Measurements from ENCODE around the gene CPXM1. TPM values are rescaled to one million over a fixed set of nuclear protein-coding genes. Genes with fewer than 3 reads are reported as not detected.
A peak's percentile ranks its signal among the peaks of the same experiment; 100 is the strongest.

The CPXM1 gene
- polyA plus RNA-seq, 1 donor (not counting 4 experiments of a cell fraction or from before 2014, with no cell fraction given) = not detected

GRCh38 chr20:2805689-2806350 is 5.4 kb upstream of the CPXM1 start:
- Histone ChIP-seq H3K27ac (ENCODE audit: control insufficient read depth, insufficient read depth, low read length) (no peak overlapping the region), H3K4me1 (ENCODE audit: control insufficient read depth, extremely low read depth, insufficient read depth, low read length) (no peaks in the 10 kb centered on the region), H3K27me3 (ENCODE audit: control insufficient read depth, extremely low read depth, insufficient read depth, low read length) (peaks cover 70% of the 10 kb centered on the region), H3K4me2 (ENCODE audit: control insufficient read depth, extremely low read depth, insufficient read depth, low read depth, low read length) (no peak overlapping the region), H3K9ac (ENCODE audit: control insufficient read depth, extremely low read depth, insufficient read depth, low read length) (no peak overlapping the region), H3K79me2 (ENCODE audit: control insufficient read depth, insufficient read depth, low read length) (no peaks in the 10 kb centered on the region), H3K36me3 (ENCODE audit: control insufficient read depth in 2 of 2, extremely low read depth in 1 of 2, insufficient read depth in 2 of 2, low read length in 2 of 2) (no peaks in the 10 kb centered on the region), H3K4me3 (ENCODE audit: control insufficient read depth in 2 of 3, extremely low read depth in 1 of 3, insufficient read depth in 2 of 3, low read depth in 1 of 3, low read length in 3 of 3) (no peak overlapping the region), H3K9me1 (ENCODE audit: control insufficient read depth, extremely low read depth, insufficient read depth, low read length) (no peaks in the 10 kb centered on the region), H3K9me3 (ENCODE audit: control insufficient read depth, low read depth, low read length) (peaks cover 2% of the 10 kb centered on the region), H4K20me1 (ENCODE audit: control insufficient read depth, extremely low read depth, insufficient read depth, low read length) (no peaks in the 10 kb centered on the region), H2AFZ (ENCODE audit: control insufficient read depth, low read length) (no peak overlapping the region)
- FAIRE-seq (no peak), DNase-seq (ENCODE audit: low read depth, low spot score) (no peak)
- TF ChIP-seq EZH2 (IDR thresholded peaks at IDR 0.05; ENCODE audit: low read length) (peak; percentile 60), CTCF (optimal IDR thresholded peaks at IDR 0.05 in 1 of 3, IDR thresholded peaks at IDR 0.05 in 1 of 3, conservative IDR thresholded peaks at IDR 0.05 in 1 of 3; ENCODE audit: extremely low read depth in 1 of 3, insufficient read depth in 2 of 3, low read length in 3 of 3) (no peak)
- dilution Hi-C loops (cut with MboI; ENCODE audit: extremely low pct_ligation_motif_present, low sequenced_read_pairs) = no loop called here

GRCh38 chr20:2804852-2805688 is 4.6 kb upstream of the CPXM1 start:
- peaks cover 2% of the 10 kb centered on the region for H3K9me3 ChIP-seq (ENCODE audit: control insufficient read depth, low read depth, low read length)
- H4K20me1 ChIP-seq (ENCODE audit: control insufficient read depth, extremely low read depth, insufficient read depth, low read length) = no peaks in the 10 kb centered on the region
- no peak overlapping the region for H2AFZ ChIP-seq (ENCODE audit: control insufficient read depth, low read length)
- H3K79me2 ChIP-seq (ENCODE audit: control insufficient read depth, insufficient read depth, low read length) = no peaks in the 10 kb centered on the region
- H3K4me2 ChIP-seq (ENCODE audit: control insufficient read depth, extremely low read depth, insufficient read depth, low read depth, low read length) = no peak overlapping the region
- H3K36me3 ChIP-seq (ENCODE audit: control insufficient read depth in 2 of 2, extremely low read depth in 1 of 2, insufficient read depth in 2 of 2, low read length in 2 of 2) = no peaks in the 10 kb centered on the region
- H3K9ac ChIP-seq (ENCODE audit: control insufficient read depth, extremely low read depth, insufficient read depth, low read length) = no peak overlapping the region
- H3K9me1 ChIP-seq (ENCODE audit: control insufficient read depth, extremely low read depth, insufficient read depth, low read length) = no peaks in the 10 kb centered on the region
- H3K27me3 ChIP-seq (ENCODE audit: control insufficient read depth, extremely low read depth, insufficient read depth, low read length) = peaks cover 77% of the 10 kb centered on the region
- no peaks in the 10 kb centered on the region for H3K4me1 ChIP-seq (ENCODE audit: control insufficient read depth, extremely low read depth, insufficient read depth, low read length)
- no peak overlapping the region for H3K27ac ChIP-seq (ENCODE audit: control insufficient read depth, insufficient read depth, low read length)
- H3K4me3 ChIP-seq (ENCODE audit: control insufficient read depth in 2 of 3, extremely low read depth in 1 of 3, insufficient read depth in 2 of 3, low read depth in 1 of 3, low read length in 3 of 3) = no peak overlapping the region
- DNase-seq (ENCODE audit: low read depth, low spot score) (no peak), FAIRE-seq (no peak)
- dilution Hi-C loops (cut with MboI; ENCODE audit: extremely low pct_ligation_motif_present, low sequenced_read_pairs) = no loop called here
- no peak for TF ChIP-seq CTCF (optimal IDR thresholded peaks at IDR 0.05 in 1 of 3, IDR thresholded peaks at IDR 0.05 in 1 of 3, conservative IDR thresholded peaks at IDR 0.05 in 1 of 3; ENCODE audit: extremely low read depth in 1 of 3, insufficient read depth in 2 of 3, low read length in 3 of 3)
- peak; percentile 3 for TF ChIP-seq EZH2 (IDR thresholded peaks at IDR 0.05; ENCODE audit: low read length)

All from keratinocyte (primary cell).